HG02623 (cell line): ENCODE data around the gene SEBOX.
A peak's percentile ranks its signal among the peaks of the same experiment; 100 is the strongest.

Experiments
- ATAC-seq: cut with Tn5 transposase; IDR thresholded peaks from one replicate; pipeline ENCODE4 v1.9.1; 2021; ENCODE audit warnings: moderate library complexity; ENCODE audit not compliant: unreplicated experiment

Gene SEBOX

DNA sequence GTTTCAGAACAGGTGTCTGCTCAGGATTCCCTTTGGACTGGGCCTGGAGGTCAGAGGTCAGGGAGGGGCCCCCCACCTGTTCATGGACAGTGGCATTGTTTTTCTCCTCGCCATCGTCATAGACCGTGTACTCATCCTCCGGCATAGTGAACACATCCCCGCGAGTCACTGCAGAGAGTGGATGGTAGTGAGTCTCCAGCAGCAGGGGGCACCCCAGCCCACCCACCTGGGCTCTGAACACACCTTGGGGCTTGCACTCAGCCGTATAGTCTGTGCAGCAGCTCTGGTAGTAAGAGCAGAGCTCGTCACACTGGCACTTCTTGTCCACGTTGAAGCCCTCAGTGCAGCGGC is 4.7 kb upstream of the SEBOX start:
- ATAC-seq: no peak

DNA sequence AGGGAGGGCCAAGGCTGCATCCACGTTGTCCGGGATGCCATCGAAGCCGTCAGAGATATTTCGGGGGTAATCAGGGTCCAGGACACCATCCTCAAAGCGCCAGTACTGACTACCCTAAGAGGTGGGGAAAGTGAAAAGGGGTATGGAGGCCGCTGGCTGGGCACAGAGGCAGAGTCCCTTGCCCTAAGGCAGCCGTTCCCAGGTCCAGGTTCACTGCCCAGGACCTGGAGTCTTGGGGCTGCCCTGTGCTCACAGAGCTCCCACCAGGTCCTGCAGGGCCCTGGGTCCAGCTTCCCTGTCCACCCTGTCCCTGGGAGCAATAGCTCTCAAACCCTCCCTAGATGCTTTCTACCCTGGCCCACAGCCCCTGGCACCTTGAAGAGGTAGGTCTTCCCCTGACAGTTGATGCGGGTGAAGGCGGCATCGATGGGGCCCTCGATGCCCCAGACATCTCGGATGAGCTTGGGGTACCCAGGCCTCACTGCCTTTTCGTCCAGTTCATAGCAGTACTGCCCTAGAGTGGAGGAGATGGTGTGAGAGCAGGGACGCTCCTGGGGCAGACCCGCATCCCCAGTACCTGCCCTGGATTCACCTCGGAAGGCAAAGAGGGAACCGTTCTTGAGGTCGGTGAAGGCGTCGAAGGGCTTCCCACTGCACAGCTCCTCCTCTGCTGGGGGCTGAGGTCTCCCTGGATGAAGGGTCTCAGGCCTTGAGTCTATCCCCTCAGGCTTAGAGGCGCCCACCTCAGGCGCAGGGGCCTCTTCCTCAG is 4.1 kb upstream of the SEBOX start:
- ATAC-seq: no peak

DNA sequence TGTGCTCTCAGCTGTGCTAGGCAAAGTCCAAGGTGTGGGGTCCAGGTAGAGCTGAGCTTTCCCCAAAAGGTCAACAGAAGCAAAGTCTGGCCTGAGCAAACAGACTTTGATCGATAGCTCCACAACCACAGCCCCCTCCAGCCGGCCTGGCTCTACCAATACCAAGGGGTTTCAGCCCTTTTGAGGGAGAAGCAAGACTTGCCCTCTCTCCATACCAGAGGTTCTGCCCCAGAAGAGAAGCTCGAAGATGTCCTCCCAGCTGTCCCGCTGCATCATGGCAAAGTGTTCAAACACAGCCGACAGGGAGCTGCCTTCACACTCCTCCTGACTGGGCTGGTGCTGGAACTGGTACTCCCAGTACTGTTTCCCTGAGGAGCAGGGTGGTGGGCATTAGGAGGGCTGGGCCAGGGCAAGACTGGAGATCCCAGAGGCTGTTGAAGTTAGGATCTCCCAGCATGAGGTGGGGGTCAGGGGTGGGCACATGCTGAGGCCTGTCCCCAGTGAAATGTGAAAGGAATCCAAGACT is 3.4 kb upstream of the SEBOX start:
- no peak for ATAC-seq

DNA sequence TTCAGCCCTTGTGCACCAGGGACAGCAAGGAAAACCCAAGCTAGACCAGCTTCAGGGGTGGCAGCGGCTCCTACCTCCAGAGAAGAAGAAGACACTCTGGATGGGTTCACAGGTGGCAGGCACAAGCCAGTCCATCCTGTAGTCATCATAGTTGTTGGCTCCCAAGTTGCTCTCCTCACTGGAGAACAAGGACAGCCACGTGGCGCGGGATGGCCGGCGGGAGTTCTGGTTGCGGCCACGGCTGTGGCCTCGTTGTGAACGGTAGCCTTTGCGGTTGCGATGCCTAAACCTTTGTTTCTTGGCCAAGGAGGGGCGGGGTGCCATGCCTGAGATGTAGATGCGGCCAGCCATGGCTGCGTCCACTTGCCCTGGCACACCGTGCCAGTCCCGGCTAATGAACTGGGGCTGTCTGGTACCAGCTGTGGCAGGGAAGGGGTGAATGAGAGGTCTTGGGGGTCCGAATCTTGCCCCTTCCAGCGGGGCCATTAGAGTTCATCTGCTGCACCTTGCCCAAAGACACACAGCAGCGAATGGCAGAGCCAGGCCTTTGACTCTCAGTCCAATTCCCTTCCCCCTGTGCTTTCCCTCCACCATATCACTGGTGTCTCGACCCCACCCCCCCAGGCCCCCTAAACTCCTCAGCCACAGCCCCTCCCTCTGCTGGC is 2.8 kb upstream of the SEBOX start:
- ATAC-seq: no peak

DNA sequence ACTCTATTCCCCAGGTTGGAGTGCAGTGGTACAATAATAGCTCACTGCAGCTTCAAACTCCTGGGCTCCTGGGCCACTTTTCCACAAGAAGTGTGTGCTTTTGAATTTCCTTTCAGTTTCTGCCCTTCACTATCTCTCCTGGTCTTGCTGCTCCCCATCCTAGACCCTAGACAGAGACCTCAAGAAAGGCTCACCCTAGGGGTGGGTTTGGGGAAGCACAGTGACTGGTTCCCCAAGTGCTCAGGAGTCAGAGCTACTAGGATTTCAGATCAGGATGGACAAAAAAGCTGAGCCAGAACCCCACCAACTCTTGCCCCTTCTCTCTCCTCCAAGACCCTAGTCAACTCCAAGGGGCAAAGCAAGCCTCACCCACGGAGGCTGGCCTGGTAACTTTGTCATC is 1.6 kb upstream of the SEBOX start:
- no peak for ATAC-seq

DNA sequence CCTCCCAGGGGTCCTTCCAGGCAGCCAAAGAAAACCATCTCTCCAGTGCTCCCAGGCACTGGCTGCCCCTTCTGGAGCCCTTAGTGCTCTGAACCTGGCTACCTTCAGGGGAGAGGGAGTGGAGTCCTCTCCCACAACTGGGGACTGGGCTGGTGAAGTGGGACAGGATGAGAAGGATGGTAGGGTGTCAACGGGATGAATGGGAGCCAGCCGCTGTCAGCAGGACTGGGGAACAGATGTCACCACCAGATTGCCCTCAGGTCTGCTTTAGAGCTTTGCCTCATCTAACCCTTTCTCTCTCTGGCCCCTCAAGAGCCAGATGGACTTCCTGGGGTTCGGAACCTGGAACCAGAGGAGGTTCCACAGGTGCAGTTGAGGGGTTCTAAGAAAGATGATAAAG is 488 bp upstream of the SEBOX start:
- ATAC-seq: no peak

DNA sequence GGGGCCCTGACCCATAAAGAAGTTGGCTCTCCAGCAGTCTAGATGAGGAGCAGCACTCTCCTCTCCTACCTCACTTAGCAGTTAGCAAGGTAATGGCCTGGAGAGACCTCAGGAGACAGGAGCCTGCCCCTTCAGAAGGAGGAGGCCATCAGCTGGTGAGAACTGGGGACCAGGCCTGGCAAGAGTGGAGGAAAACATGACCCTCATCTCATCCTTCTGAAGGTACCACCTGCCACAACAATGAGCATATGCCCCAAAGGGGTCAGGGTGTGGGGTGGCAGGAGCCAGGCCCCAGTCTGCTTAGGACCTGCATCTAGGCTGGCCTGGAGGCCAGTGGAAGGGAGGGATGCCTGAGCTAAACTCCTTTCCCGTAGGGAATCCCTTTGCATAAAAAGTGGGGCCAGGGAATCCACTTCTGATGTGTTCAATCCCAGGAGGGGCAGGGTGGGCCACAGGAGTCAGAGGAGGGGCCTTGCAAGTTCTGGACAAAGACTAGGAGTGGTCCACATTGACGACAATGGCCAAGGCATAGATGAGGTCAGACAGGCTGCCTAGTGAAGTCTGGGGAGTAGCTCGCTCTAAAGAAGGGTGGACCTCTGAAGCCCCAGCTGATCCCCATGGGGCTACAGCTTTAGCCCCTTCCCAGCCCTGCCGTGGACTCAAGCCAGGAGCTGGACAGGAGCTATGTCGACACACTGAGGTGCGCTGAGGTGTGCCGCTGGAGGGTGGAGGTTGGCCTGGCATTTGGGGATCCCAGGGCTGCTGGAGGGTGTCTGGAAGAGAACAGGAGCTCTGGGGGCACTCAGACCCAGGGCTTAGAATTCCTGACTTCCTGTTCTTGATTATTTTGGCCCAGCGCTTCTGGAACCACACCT is 986 bp downstream of the SEBOX start:
- no peak for ATAC-seq

DNA sequence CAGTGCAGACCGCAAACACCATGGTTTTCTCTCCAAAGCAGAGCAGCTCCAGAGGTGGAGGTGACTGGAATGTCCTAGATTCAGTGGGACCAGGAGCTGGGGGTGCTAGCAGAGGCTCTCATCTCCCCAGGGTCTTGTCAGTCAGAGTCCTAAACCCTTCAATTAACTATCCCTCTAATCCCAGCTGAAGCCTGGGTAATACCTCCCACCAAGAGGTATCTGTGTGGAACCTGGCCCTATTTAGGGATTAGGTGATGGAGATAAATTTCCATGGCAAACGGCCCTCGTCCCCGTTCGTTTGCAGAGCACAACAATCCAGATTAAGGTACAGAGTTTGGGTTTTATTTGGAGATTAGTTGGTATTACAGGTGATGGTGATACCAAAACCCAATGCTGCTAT is 1.8 kb downstream of the SEBOX start:
- ATAC-seq: no peak

DNA sequence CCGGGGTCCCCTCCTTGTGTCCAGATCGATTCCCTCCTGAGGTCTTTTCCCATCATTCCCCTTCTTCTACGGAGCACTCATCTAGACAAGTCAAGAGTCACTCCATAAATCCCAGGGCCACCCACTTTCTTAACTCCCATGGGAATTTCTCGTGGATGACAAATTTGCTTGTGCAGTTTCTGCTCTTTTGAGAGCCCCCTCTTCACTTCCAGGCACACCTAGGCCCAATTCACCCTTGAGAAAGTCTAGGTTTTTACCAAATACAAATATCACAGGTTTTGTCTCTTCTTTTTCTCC is 7.2 kb downstream of the SEBOX start:
- no peak for ATAC-seq

DNA sequence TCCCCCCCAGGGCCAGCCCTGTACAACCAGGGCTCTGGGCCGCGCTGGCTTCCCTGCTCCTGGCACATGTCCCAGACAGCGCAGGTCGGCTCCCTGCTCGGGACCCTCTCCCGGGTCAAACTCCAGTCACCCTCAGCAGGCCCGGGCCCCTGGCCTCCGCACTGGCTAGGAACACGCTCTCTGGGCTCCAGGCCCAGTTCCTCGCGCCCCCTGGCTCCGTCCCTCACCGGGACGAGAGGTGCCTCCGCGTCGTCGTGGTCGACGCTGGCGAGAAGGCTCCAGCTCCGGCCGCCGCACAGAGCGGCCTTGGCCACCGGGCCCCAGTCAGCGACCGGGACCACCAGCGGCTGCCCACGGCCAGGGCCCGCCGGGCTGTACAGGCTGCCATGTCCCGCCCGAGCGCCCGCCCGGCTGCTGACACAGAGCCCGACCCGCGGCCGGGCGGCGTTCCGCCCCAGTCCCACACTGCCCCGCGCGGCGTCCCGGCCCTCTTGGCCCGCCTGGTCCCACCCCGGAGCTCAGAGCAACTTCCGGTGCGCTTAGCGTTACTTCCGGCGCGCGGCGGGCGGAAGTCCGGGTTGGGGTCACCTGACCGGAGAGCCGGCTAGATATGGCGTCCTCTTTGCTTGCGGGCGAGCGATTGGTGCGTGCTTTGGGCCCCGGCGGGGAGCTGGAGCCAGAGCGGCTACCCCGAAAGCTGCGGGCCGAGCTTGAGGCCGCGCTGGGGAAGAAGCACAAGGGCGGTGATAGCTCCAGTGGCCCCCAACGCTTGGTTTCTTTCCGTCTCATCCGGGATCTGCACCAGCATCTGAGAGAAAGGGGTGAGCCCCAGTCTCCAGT is 7.7 kb downstream of the SEBOX start, which contains the start of gene POLDIP2:
TSS of gene POLDIP2 (minus strand) at position 467 of the 840 bp plus-strand sequence. CDS start at position 388, 79 bp downstream.
- ATAC-seq: peak; percentile 96

DNA sequence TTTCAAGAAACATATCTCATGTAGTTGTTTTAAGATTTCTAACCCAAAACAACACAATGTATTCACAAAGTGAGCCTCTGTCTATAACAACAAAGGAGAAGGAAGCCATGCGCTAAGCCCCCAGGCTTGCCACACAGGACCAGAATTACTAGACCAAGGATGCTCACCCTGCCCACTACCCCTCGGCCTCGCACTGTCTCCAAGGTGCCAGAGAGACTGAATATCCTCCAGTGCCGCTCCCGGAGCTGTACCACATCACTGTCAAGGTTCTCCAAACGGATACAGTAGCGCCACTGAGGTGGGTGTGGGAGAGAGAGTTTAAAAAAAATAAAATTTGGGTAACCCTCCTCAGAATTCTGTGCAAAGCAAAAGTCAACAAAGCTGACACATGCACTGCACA is 14.7 kb downstream of the SEBOX start:
- no peak for ATAC-seq

DNA sequence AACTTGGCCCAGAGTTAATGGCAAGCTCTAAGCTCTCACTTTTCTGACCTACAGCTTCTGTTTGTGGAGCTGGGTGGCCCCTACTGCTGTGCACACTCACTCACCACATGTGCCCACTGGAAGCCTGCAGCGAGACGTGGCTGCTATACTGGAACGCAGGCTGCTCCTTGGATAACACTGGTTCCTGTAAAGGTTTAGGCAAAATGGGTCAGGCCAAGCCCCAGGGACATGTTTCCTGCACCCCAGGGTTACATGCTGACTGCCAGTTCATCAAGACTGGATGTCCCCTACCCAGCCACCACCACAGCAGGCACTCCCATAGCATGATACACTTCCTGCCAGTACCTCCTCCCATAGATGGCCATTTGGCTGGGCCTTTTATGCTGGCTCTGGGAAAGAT is 16.0 kb downstream of the SEBOX start:
- no peak for ATAC-seq

DNA sequence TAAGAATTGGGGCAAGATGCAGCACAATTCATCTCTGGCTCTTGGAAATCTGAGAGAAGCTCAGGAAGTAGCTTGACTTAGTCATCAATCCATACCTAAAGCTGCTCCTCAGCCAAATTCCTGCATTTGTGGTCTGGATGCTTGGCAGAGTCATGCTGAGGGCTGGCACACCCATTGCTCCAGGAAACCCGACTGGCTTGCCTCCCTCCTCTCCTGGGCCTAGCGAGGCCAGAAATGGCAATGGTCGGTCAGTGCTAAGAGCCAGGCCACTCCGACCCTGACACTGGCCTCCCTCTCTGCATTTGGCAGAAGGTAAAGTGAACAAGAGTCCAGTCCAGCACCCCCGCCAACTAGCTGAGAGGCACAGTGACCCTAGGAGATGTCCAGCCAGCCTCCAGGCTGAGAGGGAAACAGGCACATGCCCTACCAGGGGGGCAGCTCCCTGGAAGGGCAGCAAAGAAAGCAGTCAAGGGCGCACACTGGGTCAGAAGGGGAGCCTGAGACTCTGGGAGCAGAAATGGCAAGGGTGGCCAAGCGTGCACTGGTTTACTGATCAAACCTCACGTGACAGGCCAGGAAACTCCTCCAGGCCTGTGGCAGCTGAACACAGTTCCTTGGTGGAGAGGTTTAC is 17.6 kb downstream of the SEBOX start:
- no peak for ATAC-seq

DNA sequence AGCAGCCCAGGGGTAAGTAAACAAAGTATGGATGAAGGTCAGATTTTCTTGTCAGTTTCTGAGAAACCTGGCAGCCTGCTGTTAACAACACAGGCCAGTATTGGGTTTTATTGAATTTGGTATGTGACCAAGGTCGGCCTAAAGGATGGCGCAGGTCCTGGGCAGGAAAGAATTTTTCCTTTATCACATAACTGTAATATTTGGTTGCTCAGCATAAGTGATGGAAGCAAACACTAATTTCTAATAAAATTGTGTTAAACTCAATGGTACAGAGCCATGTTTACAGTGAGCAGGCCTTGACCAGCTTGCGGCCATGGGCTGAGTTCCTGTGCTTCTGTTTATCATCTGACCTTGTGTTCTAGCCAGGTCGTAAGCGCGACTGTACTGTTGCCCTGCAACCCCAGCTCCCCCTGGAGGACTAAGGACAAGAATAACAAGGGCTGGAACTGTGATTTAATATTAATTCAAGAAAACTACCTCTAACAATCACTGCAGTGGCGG is 18.2 kb downstream of the SEBOX start:
- no peak for ATAC-seq

DNA sequence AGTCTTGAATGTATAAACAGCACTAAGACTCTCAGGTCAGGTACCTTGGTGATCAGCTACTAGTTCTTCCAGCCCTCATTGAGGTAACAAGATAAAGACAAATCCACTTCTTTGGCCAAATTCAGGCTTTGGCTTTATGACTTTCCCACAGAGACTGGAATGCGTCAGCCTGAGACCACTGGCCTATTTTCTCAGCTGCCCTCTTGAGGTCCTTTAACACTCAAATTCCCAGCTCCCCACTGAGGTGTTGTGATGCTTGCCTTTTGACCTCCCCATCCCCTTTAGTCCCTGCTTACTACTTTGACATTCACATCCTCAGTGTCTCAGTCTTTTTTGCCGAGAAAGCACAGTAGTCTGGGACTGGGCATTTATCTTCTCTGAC is 18.8 kb downstream of the SEBOX start:
- no peak for ATAC-seq

DNA sequence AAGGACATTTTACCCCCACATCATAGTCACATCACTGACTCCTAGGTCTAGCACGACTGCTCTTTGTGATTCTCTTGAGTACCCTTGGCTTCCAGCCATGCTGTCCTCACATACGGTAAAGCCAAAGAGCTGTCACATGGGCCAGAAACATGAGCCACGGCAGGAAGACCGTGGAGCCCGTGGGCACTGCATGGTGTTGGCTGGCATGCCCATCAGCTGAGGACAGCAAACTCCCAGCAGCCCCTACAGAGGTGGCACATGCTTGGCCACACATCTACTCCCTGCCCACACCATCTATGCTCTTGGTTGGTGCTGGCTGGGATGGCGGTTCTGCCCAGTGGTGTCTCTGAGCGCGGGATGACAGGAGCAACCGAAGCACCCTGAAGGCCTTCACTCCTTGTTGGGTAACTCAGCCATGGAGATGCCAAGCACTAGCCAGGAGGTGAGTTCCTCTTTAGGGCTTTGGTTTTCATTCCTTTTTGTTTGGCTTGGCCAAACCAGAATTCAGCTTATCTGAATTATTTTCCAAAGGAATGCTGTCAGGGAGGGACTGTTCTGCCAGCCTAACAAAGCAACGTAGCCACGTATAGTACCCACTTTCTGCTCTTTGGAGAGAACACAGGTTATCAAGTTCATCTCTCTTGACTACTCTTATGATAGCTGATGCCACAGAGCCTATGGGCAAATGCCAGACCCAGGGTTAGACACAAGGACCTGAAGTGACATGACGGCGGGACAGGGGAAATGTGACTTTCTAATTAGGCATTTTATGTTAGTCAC is 19.4 kb downstream of the SEBOX start:
- no peak for ATAC-seq

DNA sequence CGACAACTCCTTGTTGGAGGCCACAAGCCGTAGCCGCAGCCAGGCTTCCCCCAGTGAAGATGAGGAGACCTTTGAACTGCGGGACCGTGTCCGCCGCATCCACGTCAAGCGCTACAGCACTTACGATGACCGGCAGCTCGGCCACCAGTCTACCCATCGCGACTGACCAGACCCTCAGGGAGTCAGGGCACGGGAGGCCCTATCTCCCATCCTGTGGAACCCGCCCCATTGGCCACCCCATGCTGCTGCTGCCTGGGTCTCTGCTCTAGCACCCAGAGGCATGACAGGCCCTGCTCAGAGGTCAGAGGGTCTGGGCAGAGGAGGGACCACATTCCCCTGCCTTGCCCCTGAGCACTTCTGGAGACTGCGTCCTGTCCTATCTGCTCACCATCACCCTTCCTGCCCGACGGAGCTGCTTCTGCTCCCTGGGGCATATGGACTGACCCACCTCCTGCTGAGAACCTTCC is 20.5 kb downstream of the SEBOX start:
- no peak for ATAC-seq

DNA sequence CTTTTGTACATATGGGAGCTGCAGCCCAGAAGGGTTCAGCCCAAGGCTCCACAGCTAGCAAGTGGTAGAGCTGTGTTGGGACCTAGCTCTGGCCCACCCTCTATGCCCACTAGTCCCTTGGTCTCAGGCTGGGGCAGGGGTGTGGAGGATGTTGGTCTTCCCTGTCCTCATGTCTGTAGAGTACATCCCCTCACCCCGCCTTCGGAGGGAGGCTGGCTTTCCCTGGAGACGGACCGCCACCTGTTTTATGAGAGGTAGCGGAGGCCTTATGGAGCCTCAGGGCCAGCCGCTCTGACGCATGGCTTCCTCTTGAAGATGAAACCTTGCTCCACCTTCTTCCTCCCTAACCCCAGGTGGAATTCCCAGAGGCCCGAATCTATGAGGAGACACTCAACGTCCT is 21.0 kb downstream of the SEBOX start:
- ATAC-seq: no peak

DNA sequence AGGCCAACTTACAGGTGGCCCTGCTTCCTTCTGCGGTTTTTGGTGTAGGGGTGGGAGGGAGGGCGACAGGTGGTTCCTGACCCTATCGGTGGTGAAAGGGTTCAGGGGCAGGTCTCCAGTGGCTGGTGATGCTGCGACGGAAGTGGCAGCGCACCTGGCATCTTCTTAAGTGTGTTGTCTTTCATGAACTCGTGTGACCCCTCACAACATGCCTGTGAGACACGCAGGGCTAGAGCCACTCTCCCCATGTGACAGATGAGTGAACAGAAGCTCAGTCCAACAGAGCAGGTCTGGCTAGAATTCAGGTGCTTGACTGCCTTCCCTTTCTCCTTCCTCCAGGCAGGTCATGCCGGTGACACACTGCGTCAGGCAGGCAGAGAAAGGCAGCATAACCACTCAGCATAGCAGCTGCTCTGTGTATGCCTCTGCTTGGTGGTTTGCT is 21.5 kb downstream of the SEBOX start:
- ATAC-seq: no peak
